ENCODE data around the gene AIP. TPM values are rescaled to one million over a fixed set of nuclear protein-coding genes. Genes with fewer than 3 reads are reported as not detected.
A peak's percentile ranks its signal among the peaks of the same experiment; 100 is the strongest.

Gene AIP
- total RNA-seq, 3 donors from 2014 or later: 66.4 to 84.5 (median 69.8) TPM

DNA sequence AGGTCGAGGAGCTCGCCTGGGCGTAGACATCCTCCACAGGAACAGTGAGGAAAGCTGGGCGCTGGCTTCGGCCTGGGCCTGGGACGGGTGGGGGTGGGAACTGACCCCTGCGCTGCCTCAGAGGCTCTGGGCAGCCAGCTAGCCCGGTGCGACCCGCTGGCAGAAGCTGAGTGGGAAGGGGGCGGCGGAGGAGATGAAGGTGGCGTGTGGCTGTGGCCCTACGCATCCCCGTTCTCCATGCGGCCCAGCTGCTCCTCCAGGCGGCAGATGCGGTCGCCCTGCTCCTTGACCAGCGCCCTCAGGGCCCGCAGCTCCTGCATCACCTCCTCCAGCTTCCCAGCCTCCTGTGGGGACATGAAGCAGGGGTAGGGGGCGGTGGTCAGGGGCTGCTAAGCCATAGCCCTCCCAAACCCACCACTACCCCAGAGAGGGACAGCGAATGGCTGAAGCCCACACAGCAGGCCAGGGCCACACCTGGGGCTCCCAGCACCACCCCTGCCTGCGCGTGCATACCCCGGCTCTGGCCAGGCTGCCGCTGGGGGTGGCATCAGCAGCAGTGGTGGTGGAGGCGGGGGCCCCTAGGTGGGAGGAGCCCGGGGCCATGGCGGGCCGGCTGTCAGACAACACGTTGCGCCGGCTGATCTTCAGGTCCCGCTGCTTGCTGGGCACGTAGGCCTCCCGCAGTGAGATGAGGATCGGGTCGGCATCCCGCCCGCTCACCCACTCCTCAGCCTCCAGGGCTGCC lies 44.5 kb upstream of the AIP start:
- H3K27ac ChIP-seq: peak overlapping the region in 1 of 2 donors; percentile 12
- peak overlapping the region in 2 of 3 donors; percentile 25 to 30 for H3K4me3 ChIP-seq

DNA sequence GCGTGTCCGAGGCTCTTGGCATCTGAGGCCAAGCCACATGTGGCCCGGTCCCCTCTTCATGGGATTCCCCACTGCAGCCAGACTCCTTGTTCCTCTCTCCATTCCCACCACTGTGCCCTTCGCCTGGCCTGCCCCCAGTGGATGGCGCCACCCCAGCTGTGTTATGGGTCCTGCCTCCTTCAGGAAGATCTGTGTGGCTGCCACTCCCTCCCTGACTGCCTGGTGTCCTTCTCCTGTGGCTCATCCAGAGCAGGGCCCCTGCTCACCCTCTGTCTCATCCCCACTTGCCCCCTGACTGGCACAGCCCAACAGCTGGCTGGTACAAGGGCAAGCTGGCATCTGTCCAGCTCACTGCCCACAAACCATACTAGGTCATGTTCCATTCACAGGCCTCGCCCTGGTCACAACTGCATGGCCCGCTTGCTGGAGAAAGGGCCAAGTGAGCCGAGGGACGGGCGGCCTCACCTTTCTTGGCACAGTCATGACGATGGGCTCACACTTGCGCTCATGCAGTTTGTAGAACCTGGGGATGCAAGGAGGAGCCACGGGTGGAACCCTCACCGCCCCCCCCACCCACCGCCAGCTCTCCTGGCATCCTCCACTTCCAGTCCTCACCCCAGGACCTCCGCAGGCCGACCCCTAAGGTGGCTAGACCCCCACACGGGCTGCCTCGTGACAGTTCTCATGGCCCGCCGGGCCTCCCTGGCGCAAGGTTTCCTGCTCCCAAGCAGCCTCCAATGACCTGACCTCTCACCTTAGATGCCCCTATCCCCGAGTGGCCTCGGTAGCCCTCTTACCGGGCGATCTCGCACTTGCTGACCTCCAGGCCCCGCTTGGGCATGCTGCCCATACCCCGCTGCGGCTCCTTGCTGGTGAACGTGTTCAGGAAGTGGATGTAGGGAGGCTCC lies 43.3 kb upstream of the AIP start:
- Histone ChIP-seq H3K36me3 (no peaks in the 10 kb centered on the region), H3K4me1 (peaks cover 0 to 12% of the 10 kb centered on the region in 2 donors)
- DNase-seq (ENCODE audit: low spot score in 2 of 2): no peak

More for the DNA sequence above, 44.5 kb upstream of the AIP start:
- no peaks in the 10 kb centered on the region for H3K27me3 ChIP-seq
- H3K4me1 ChIP-seq: peaks cover 0 to 12% of the 10 kb centered on the region in 2 donors
- H3K36me3 ChIP-seq: no peaks in the 10 kb centered on the region
- intact Hi-C loops (cut with DNase I; ENCODE audit: low total_unique reads): loop anchor here (5.0 kb wide), 1 partner anchor 1231 kb away; no protein-coding TSS in a partner anchor
- TF ChIP-seq POLR2A (IDR thresholded peaks at IDR 0.05) (no peak), POLR2AphosphoS5 (IDR thresholded peaks at IDR 0.05) (no peak)
- TF ChIP-seq, protein P1, sequence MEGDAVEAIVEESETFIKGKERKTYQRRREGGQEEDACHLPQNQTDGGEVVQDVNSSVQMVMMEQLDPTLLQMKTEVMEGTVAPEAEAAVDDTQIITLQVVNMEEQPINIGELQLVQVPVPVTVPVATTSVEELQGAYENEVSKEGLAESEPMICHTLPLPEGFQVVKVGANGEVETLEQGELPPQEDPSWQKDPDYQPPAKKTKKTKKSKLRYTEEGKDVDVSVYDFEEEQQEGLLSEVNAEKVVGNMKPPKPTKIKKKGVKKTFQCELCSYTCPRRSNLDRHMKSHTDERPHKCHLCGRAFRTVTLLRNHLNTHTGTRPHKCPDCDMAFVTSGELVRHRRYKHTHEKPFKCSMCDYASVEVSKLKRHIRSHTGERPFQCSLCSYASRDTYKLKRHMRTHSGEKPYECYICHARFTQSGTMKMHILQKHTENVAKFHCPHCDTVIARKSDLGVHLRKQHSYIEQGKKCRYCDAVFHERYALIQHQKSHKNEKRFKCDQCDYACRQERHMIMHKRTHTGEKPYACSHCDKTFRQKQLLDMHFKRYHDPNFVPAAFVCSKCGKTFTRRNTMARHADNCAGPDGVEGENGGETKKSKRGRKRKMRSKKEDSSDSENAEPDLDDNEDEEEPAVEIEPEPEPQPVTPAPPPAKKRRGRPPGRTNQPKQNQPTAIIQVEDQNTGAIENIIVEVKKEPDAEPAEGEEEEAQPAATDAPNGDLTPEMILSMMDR (IDR thresholded peaks at IDR 0.05): no peak
- no peaks in the 10 kb centered on the region for H3K9me3 ChIP-seq
- no peak for DNase-seq (ENCODE audit: low spot score in 2 of 2)

DNA sequence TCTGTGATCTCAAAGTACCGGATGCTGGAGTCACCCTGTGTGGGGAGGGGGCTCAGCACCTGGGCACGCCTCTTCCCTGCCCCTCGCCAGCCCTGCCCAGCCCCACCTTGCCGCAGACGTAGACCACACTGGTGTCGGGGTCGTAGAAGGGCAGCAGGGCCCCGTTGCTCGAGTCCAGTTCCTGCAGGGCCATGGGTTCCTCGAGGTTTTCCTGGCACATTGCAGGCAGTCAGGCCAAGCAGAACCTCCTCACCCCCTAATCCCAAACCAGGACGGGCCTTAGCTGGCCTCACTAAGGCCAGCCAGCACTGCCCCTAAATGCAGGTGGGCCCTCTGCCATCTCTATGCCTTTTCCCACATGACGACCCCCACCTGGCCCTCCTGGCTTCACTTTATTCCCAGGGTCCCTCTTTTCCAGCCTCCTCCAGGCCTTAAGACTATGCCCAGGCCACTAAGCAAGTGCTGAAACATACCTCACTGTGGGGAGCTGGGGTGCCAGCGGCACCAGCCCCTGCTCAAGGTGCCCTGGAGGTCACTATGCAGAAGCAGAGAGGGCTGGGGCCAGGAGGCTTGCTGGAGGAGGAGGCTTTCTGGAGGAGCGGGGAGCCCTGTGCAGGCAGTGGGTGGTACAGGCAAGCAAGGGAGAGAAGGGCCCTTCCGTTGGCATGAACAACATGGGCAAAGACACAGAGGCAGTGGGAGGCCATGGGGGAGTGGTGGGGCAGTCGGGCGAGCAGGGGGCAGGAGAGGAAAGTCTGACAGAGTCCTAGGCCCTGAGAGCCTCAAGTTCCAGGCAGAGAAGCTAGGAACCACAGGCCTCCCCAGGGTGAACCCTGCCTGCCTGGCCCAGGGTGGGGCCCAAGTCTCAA lies 42.4 kb upstream of the AIP start:
- intact Hi-C loops (cut with DNase I; ENCODE audit: low total_unique reads): no loop called here

More for the DNA sequence above, 43.3 kb upstream of the AIP start:
- Histone ChIP-seq H3K9me3 (no peaks in the 10 kb centered on the region), H3K27me3 (no peaks in the 10 kb centered on the region), H3K4me3 (no peak overlapping the region), H3K27ac (peak overlapping the region; percentile 29 to 61)
- TF ChIP-seq POLR2AphosphoS5 (IDR thresholded peaks at IDR 0.05) (no peak), POLR2A (IDR thresholded peaks at IDR 0.05) (no peak)
- TF ChIP-seq, protein P1 (IDR thresholded peaks at IDR 0.05): no peak
- intact Hi-C loops (cut with DNase I; ENCODE audit: low total_unique reads): loop anchor here (5.0 kb wide), 1 partner anchor 1232 kb away; no protein-coding TSS in a partner anchor

DNA sequence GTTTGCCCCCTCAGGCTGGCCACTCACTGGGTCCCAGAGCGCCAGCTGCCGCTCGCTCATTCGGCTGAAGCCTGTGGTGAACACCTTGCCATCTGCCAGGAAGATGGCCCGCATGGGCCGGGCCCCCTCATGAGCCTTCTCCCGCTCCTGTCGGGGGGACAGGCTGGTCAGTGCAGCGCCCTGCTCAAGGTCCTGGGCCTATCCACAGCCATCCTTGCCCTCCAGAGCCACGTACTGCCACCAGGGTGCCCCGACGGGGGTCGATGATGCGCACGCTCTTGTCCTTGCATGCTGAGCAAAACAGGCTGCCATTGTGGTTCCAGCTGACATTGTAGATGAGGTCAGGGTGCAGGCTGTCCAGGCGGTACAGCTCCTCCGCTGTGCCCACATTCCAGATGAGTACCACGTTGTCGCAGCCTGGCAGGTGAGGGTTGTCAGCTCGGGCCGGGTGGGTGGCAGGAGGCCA lies 41.7 kb upstream of the AIP start:
- H3K27me3 ChIP-seq: no peaks in the 10 kb centered on the region
- no peak for DNase-seq (ENCODE audit: low spot score in 2 of 2)
- no peak overlapping the region for H3K4me3 ChIP-seq
- H3K27ac ChIP-seq: peak overlapping the region in 1 of 2 donors; percentile 61
- H3K4me1 ChIP-seq: peaks cover 0 to 12% of the 10 kb centered on the region in 2 donors
- intact Hi-C loops (cut with DNase I; ENCODE audit: low total_unique reads): no loop called here
- H3K9me3 ChIP-seq: no peaks in the 10 kb centered on the region
- H3K36me3 ChIP-seq: no peaks in the 10 kb centered on the region
- TF ChIP-seq POLR2A (IDR thresholded peaks at IDR 0.05) (no peak), POLR2AphosphoS5 (IDR thresholded peaks at IDR 0.05) (no peak)
- TF ChIP-seq, protein P1 (IDR thresholded peaks at IDR 0.05): no peak

More for the DNA sequence above, 42.4 kb upstream of the AIP start:
- H3K4me3 ChIP-seq: no peak overlapping the region
- peaks cover 0 to 12% of the 10 kb centered on the region in 2 donors for H3K4me1 ChIP-seq
- no peak for DNase-seq (ENCODE audit: low spot score in 2 of 2)
- H3K27ac ChIP-seq: peak overlapping the region; percentile 10 to 61
- TF ChIP-seq POLR2AphosphoS5 (IDR thresholded peaks at IDR 0.05) (no peak), POLR2A (IDR thresholded peaks at IDR 0.05) (no peak)
- TF ChIP-seq, protein P1 (IDR thresholded peaks at IDR 0.05): no peak
- H3K36me3 ChIP-seq: no peaks in the 10 kb centered on the region
- no peaks in the 10 kb centered on the region for H3K27me3 ChIP-seq
- no peaks in the 10 kb centered on the region for H3K9me3 ChIP-seq
